Panc1 (cell line): ENCODE results near the gene HNRNPU.

Source experiments
- CTCF ChIP-seq: fragments of 450-650 bp; IDR thresholded peaks from 2 replicates; pipeline ENCODE4 v1.5.1; 2017; ENCODE audit warnings: mild to moderate bottlenecking
- POLR2AphosphoS5 ChIP-seq: IDR thresholded peaks from 2 replicates; pipeline ENCODE4 v1.6.1; 2012; ENCODE audit warnings: mild to moderate bottlenecking, low read depth, low read length, moderate library complexity
- REST ChIP-seq, 2 experiments: IDR thresholded peaks; 2 replicates each; pipeline ENCODE4 v1.6.1; 2011 to 2012; ENCODE audit warnings: low read depth in 2 of 2, control low read depth in 1 of 2, low read length in 1 of 2, mild to moderate bottlenecking in 1 of 2, moderate library complexity in 1 of 2; ENCODE audit not compliant: insufficient read depth in 1 of 2

- TF ChIP-seq CTCF, result no peak
- no peak for TF ChIP-seq REST (IDR thresholded peaks at IDR 0.05; ENCODE audit: insufficient read depth in 1 of 2, low read depth in 2 of 2, low read length in 1 of 2)
- no peak for TF ChIP-seq POLR2AphosphoS5
Measured at GRCh38 chr1:244843148-244843978, 21.0 kb downstream of the HNRNPU start.
